Nephron (organoid): ENCODE results near the gene RLF.

Source experiments
- H3K27ac Mint-ChIP-seq, 3 experiments: 2 replicates each; pipeline ENCODE4 v1.8.0; 2020; ENCODE audit warnings: mixed read lengths in 3 of 3, mild to moderate bottlenecking in 2 of 3, moderate library complexity in 1 of 3
- H3K27me3 Mint-ChIP-seq: 2 replicates; pipeline ENCODE4 v1.8.0; 2021; ENCODE audit warnings: low read depth, mild to moderate bottlenecking, moderate library complexity, mixed read lengths
- H3K36me3 Mint-ChIP-seq: 2 replicates; pipeline ENCODE4 v1.8.0; 2020; ENCODE audit warnings: low read depth, mixed read lengths
- H3K4me1 Mint-ChIP-seq: 2 replicates; pipeline ENCODE4 v1.8.0; 2020; ENCODE audit warnings: mixed read lengths
- H3K4me3 Mint-ChIP-seq, 3 experiments: 2 replicates each; pipeline ENCODE4 v1.8.0; 2020; ENCODE audit warnings: mild to moderate bottlenecking in 3 of 3, mixed read lengths in 3 of 3, moderate library complexity in 2 of 3
- H3K9me3 Mint-ChIP-seq: 2 replicates; pipeline ENCODE4 v1.8.0; 2020; ENCODE audit warnings: mixed read lengths
- CTCF ChIP-seq, 3 experiments: fragments of 200-600 bp; sonication (generic); IDR thresholded peaks; one replicate each; pipeline ENCODE4 v1.5.0; 2021; ENCODE audit warnings: antibody characterized with exemption in 3 of 3; ENCODE audit not compliant: unreplicated experiment in 3 of 3

Gene RLF

GRCh38 chr1:40143891-40144575 lies 17.2 kb upstream of the RLF start:
- H3K4me1 Mint-ChIP-seq, result no peaks in the 10 kb centered on the region

GRCh38 chr1:40151457-40152079 lies 9.6 kb upstream of the RLF start:
- Mint-ChIP-seq H3K27ac (no peak overlapping the region), H3K4me3 (no peak overlapping the region), H3K27me3 (peaks cover 47% of the 10 kb centered on the region), H3K9me3 (no peaks in the 10 kb centered on the region), H3K4me1 (no peaks in the 10 kb centered on the region), H3K36me3 (no peaks in the 10 kb centered on the region)
- no peak for TF ChIP-seq CTCF (IDR thresholded peaks at IDR 0.05; ENCODE audit: unreplicated experiment in 3 of 3)

More at GRCh38 chr1:40143891-40144575, 17.2 kb upstream of the RLF start:
- Mint-ChIP-seq H3K27me3 (peaks cover 71% of the 10 kb centered on the region), H3K9me3 (no peaks in the 10 kb centered on the region), H3K27ac (no peak overlapping the region), H3K4me3 (no peak overlapping the region), H3K36me3 (no peaks in the 10 kb centered on the region)
- TF ChIP-seq CTCF (IDR thresholded peaks at IDR 0.05; ENCODE audit: unreplicated experiment in 3 of 3), result peak; percentile 67 to 69 (median 69)

GRCh38 chr1:40153073-40153770 lies 8.0 kb upstream of the RLF start:
- Mint-ChIP-seq H3K4me3 (no peak overlapping the region), H3K4me1 (no peaks in the 10 kb centered on the region), H3K9me3 (no peaks in the 10 kb centered on the region), H3K27me3 (peaks cover 31% of the 10 kb centered on the region), H3K36me3 (no peaks in the 10 kb centered on the region), H3K27ac (peak overlapping the region in 2 of 3 experiments; percentile 39 to 46)
- peak; percentile 66 to 70 (median 69) for TF ChIP-seq CTCF (IDR thresholded peaks at IDR 0.05; ENCODE audit: unreplicated experiment in 3 of 3)

DNA sequence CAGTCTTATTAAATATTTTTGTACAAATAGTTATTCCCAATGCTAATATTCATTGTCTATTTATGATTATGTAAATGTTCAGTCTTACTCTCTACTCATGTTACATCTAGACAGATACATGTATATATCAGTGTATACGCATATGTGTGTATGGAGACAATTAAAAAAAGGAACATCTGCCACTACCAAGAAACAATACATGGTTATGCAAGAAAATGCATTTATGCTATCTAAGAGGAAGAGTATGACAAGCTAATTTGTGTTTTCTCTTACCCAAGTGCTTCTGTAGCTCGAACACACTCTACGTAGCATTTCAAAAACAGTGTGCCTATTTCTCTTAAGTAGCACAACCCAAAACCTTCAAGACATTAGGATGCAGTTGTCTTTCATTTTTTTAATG lies 6.1 kb upstream of the RLF start:
- Mint-ChIP-seq H3K27me3 (peaks cover 19% of the 10 kb centered on the region), H3K4me3 (no peak overlapping the region), H3K36me3 (no peaks in the 10 kb centered on the region), H3K4me1 (no peaks in the 10 kb centered on the region), H3K9me3 (no peaks in the 10 kb centered on the region), H3K27ac (no peak overlapping the region)
- TF ChIP-seq CTCF (IDR thresholded peaks at IDR 0.05; ENCODE audit: unreplicated experiment in 3 of 3), result no peak

DNA sequence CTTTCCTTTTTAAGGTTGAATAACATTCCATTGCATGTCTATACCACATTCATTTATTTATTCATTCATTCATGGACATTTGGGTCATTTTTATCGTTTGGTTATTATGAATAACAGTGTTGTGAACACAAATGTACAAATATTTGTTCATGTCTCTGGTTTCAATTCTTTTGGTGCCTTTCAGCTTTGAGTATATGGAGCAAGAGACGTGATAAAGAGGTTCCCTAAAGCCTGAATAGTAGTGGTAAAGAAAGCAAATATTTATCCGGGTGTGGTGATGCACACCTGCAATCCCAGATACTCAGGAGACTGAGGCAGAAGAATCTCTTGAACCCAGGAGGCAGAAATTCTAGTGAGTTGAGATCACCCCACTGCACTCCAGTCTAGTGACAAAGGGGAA lies 5.3 kb upstream of the RLF start:
- no peak overlapping the region for H3K4me3 Mint-ChIP-seq

More for the DNA sequence above, 5.3 kb upstream of the RLF start:
- Mint-ChIP-seq H3K36me3 (no peaks in the 10 kb centered on the region), H3K9me3 (no peaks in the 10 kb centered on the region), H3K4me1 (peaks cover 3% of the 10 kb centered on the region), H3K27me3 (peaks cover 19% of the 10 kb centered on the region), H3K27ac (no peak overlapping the region)
- TF ChIP-seq CTCF (IDR thresholded peaks at IDR 0.05; ENCODE audit: unreplicated experiment in 3 of 3), result no peak
